ENCODE measurements around the gene PDE4D. TPM values are rescaled to one million over a fixed set of nuclear protein-coding genes. Genes with fewer than 3 reads are reported as not detected.
A peak's percentile ranks its signal among the peaks of the same experiment; 100 is the strongest.

Gene PDE4D
- total RNA-seq, 1 donor from 2014 or later = 14.2 TPM

DNA sequence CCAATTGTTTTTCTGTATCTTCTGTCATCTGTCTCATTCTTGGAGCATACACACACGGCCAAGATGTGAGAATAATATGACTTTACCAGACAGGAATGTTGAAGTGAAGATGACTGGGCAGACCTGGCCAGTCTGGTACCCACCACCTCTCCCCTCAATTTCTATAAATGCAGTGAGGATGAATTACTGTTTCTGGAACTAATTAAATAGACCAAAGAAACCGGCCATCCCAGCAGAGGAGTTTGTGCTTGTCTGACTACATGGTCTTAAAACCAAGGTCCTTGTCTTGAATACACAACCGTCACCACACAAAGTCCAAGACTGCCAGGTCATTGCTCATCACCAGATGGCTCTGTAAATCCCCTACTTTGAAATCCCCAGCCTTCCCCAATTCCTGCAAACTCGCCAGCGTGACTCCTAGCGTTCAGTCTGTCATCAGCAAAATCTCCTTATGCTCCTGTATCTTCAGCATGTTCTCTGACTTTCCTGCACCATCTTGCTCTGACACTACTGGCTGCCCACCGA lies 147.2 kb downstream of the PDE4D start:
- H3K27ac ChIP-seq (ENCODE audit: low read depth, low read length) = peak overlapping the region; percentile 67
- H3K36me3 ChIP-seq (ENCODE audit: insufficient read depth, low read length) = no peaks in the 10 kb centered on the region
- H3K4me1 ChIP-seq (ENCODE audit: insufficient read depth, low read length) = peaks cover 34% of the 10 kb centered on the region
- no peaks in the 10 kb centered on the region for H3K79me2 ChIP-seq (ENCODE audit: insufficient read depth, low read length)
- FAIRE-seq (peak; percentile 39), DNase-seq (ENCODE audit: low read depth) (peak; percentile 81)
- no peaks in the 10 kb centered on the region for H3K9me3 ChIP-seq (ENCODE audit: insufficient read depth, low read depth, low read length)
- no peaks in the 10 kb centered on the region for H3K27me3 ChIP-seq (ENCODE audit: insufficient read depth, low read length)
- H3K4me2 ChIP-seq (ENCODE audit: low read length) = peak overlapping the region; percentile 10
- H3K9ac ChIP-seq (ENCODE audit: low read length) = peak overlapping the region; percentile 19
- no peaks in the 10 kb centered on the region for H3K36me3 Mint-ChIP-seq (ENCODE audit: low read depth, unreplicated experiment)
- no peaks in the 10 kb centered on the region for H3K9me3 Mint-ChIP-seq (ENCODE audit: unreplicated experiment)
- no peak overlapping the region for H3K4me3 Mint-ChIP-seq (ENCODE audit: unreplicated experiment)
- no peak overlapping the region for H3K4me3 ChIP-seq (ENCODE audit: insufficient read depth, low read depth, low read length)
- H2AFZ ChIP-seq (ENCODE audit: low read depth, low read length) = no peak overlapping the region
- TF ChIP-seq CTCF (IDR thresholded peaks at IDR 0.05; ENCODE audit: insufficient read depth, low read depth, low read length) = no peak
- TF ChIP-seq EZH2 (IDR thresholded peaks at IDR 0.05; ENCODE audit: insufficient read depth, low read length) = no peak
- peaks cover 27% of the 10 kb centered on the region for H3K4me1 Mint-ChIP-seq (ENCODE audit: low read depth, unreplicated experiment)
- no peaks in the 10 kb centered on the region for H3K27me3 Mint-ChIP-seq (ENCODE audit: low read depth, unreplicated experiment)
- H4K20me1 ChIP-seq (ENCODE audit: insufficient read depth, low read length) = no peaks in the 10 kb centered on the region
- peak overlapping the region; percentile 73 for H3K27ac Mint-ChIP-seq (ENCODE audit: unreplicated experiment)

DNA sequence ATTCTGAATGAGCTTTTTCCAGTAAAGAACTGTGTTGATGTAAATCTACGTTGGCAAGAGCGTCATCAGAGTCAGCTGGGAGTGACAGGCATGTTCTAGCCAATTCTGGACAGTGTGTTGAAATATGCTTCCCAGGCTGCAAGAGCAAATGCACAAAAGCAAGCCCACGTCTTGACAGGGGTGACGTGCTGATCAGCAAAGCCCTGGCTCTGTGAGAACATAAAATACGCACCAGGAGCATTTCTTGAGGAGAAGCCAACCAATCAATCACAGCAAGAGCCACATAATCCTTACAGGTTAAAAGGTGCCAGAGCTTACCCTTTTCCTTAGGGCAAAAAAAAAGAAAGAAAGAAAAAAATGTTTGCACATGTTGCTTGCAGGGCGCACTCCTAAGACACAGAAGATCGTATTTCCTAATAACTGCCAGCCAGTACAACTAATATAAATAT lies 148.1 kb downstream of the PDE4D start:
- peak overlapping the region; percentile 83 for H3K27ac Mint-ChIP-seq (ENCODE audit: unreplicated experiment)
- peaks cover 27% of the 10 kb centered on the region for H3K4me1 Mint-ChIP-seq (ENCODE audit: low read depth, unreplicated experiment)
- no peaks in the 10 kb centered on the region for H3K27me3 Mint-ChIP-seq (ENCODE audit: low read depth, unreplicated experiment)
- no peak for FAIRE-seq
- TF ChIP-seq EZH2 (IDR thresholded peaks at IDR 0.05; ENCODE audit: insufficient read depth, low read length) (no peak), CTCF (IDR thresholded peaks at IDR 0.05; ENCODE audit: insufficient read depth, low read depth, low read length) (no peak)
- H3K36me3 Mint-ChIP-seq (ENCODE audit: low read depth, unreplicated experiment) = no peaks in the 10 kb centered on the region
- Histone ChIP-seq H4K20me1 (ENCODE audit: insufficient read depth, low read length) (no peaks in the 10 kb centered on the region), H3K9ac (ENCODE audit: low read length) (peak overlapping the region; percentile 52), H3K4me3 (ENCODE audit: insufficient read depth, low read depth, low read length) (no peak overlapping the region), H3K9me3 (ENCODE audit: insufficient read depth, low read depth, low read length) (no peaks in the 10 kb centered on the region), H2AFZ (ENCODE audit: low read depth, low read length) (no peak overlapping the region), H3K27me3 (ENCODE audit: insufficient read depth, low read length) (no peaks in the 10 kb centered on the region), H3K4me2 (ENCODE audit: low read length) (peak overlapping the region; percentile 52), H3K27ac (ENCODE audit: low read depth, low read length) (peak overlapping the region; percentile 67), H3K36me3 (ENCODE audit: insufficient read depth, low read length) (no peaks in the 10 kb centered on the region), H3K79me2 (ENCODE audit: insufficient read depth, low read length) (no peaks in the 10 kb centered on the region), H3K4me1 (ENCODE audit: insufficient read depth, low read length) (peaks cover 30% of the 10 kb centered on the region)
- no peaks in the 10 kb centered on the region for H3K9me3 Mint-ChIP-seq (ENCODE audit: unreplicated experiment)
- H3K4me3 Mint-ChIP-seq (ENCODE audit: unreplicated experiment) = no peak overlapping the region
- DNase-seq (ENCODE audit: low read depth) = peak; percentile 84

- Histone ChIP-seq H3K79me2 (ENCODE audit: insufficient read depth, low read length) (no peaks in the 10 kb centered on the region), H2AFZ (ENCODE audit: low read depth, low read length) (no peak overlapping the region), H4K20me1 (ENCODE audit: insufficient read depth, low read length) (no peaks in the 10 kb centered on the region), H3K27ac (ENCODE audit: low read depth, low read length) (peak overlapping the region; percentile 67), H3K27me3 (ENCODE audit: insufficient read depth, low read length) (no peaks in the 10 kb centered on the region), H3K4me2 (ENCODE audit: low read length) (peak overlapping the region; percentile 52), H3K9ac (ENCODE audit: low read length) (peak overlapping the region; percentile 52), H3K4me3 (ENCODE audit: insufficient read depth, low read depth, low read length) (no peak overlapping the region), H3K9me3 (ENCODE audit: insufficient read depth, low read depth, low read length) (no peaks in the 10 kb centered on the region), H3K36me3 (ENCODE audit: insufficient read depth, low read length) (no peaks in the 10 kb centered on the region), H3K4me1 (ENCODE audit: insufficient read depth, low read length) (peaks cover 30% of the 10 kb centered on the region)
- DNase-seq (ENCODE audit: low read depth) (peak; percentile 63), FAIRE-seq (peak; percentile 78)
- H3K9me3 Mint-ChIP-seq (ENCODE audit: unreplicated experiment) = no peaks in the 10 kb centered on the region
- no peak overlapping the region for H3K4me3 Mint-ChIP-seq (ENCODE audit: unreplicated experiment)
- H3K4me1 Mint-ChIP-seq (ENCODE audit: low read depth, unreplicated experiment) = peaks cover 27% of the 10 kb centered on the region
- TF ChIP-seq CTCF (IDR thresholded peaks at IDR 0.05; ENCODE audit: insufficient read depth, low read depth, low read length) (no peak), EZH2 (IDR thresholded peaks at IDR 0.05; ENCODE audit: insufficient read depth, low read length) (no peak)
- H3K27me3 Mint-ChIP-seq (ENCODE audit: low read depth, unreplicated experiment) = no peaks in the 10 kb centered on the region
- H3K36me3 Mint-ChIP-seq (ENCODE audit: low read depth, unreplicated experiment) = no peaks in the 10 kb centered on the region
- H3K27ac Mint-ChIP-seq (ENCODE audit: unreplicated experiment) = no peak overlapping the region
Observed at GRCh38 chr5:59744531-59744992, 149.0 kb downstream of the PDE4D start.

Measured in astrocyte (in vitro differentiated cells and primary cell).